Heart right ventricle (tissue), 16 donors: Measurements from ENCODE around the gene RBM4. TPM values are rescaled to one million over a fixed set of nuclear protein-coding genes. Genes with fewer than 3 reads are reported as not detected.

Experiments
- ATAC-seq, 8 donors: fragments of 200-7000 bp; cut with Tn5 transposase; one replicate each; pipeline ENCODE4 v1.9.1; 2020; ENCODE audit warnings: mild to moderate bottlenecking in 8 of 8, moderate library complexity in 8 of 8, moderate number of reproducible peaks in 1 of 8
- DNase-seq, 2 donors: peaks; one replicate each; pipeline ENCODE4 v3.0.0-alpha.2; 2020
- H3K27ac ChIP-seq, 10 donors: fragments of 200-600 bp; sonication (generic) in 2 of 10; one replicate each; pipeline versions ENCODE4 v1.5.0 to v1.8.0; 2020 to 2022; ENCODE audit warnings: mild to moderate bottlenecking in 3 of 10
- H3K27me3 ChIP-seq, 7 donors: fragments of 200-600 bp; one replicate each; pipeline ENCODE4 v1.8.0; 2021 to 2022; ENCODE audit warnings: mild to moderate bottlenecking in 2 of 7
- H3K36me3 ChIP-seq, 9 donors: fragments of 200-600 bp; sonication (generic) in 1 of 9; one replicate each; pipeline versions ENCODE4 v1.5.0 to v1.8.0; 2020 to 2022; ENCODE audit warnings: mild to moderate bottlenecking in 2 of 9
- H3K4me1 ChIP-seq, 9 donors: fragments of 200-600 bp; sonication (generic) in 1 of 9; one replicate each; pipeline versions ENCODE4 v1.5.0 to v1.8.0; 2020 to 2022; ENCODE audit warnings: mild to moderate bottlenecking in 4 of 9
- H3K4me3 ChIP-seq, 10 donors: fragments of 200-600 bp; sonication (generic) in 2 of 10; one replicate each; pipeline versions ENCODE4 v1.5.0 to v1.8.0; 2020 to 2022; ENCODE audit warnings: mild to moderate bottlenecking in 7 of 10, moderate library complexity in 2 of 10
- H3K9me3 ChIP-seq, 11 donors: fragments of 200-600 bp in 10 of 11; sonication (generic) in 2 of 11; one replicate each; pipeline versions ENCODE4 v1.5.0 to v1.8.0; 2013 to 2022; ENCODE audit warnings: mild to moderate bottlenecking in 2 of 11, control low read depth in 1 of 11, moderate library complexity in 1 of 11
- WGBS, 2 donors: extraction: QIAGEN DNeasy Blood & Tissue Kit; methylation state at CpG; one replicate each; pipeline ENCODE4 v1.1.7; 2013; ENCODE audit warnings: inconsistent platforms in 1 of 2; 5-methylcytosine and 5-hydroxymethylcytosine counted together
- intact Hi-C, 10 donors: fragments of 100-400 bp; cut with DNase I; formaldehyde crosslinking; loops; one replicate each; pipeline versions ENCODE4 v1.11.1 to v1.14.2; 2022
- polyA plus RNA-seq, 2 donors: library from polyadenylated mRNA; stranded (reverse); fragments of 200-250 nt; gene quantifications; one replicate each; pipeline ENCODE4 v1.2.3, GENCODE V29; 2013
- total RNA-seq, 10 donors: library from RNA; stranded (reverse); fragmentation: NEBNext Ultra II Directional in 3 of 10; extraction: Animal tissue kit (Norgen Biotek cat#: 25700) in 3 of 10; gene quantifications; one replicate each; pipeline versions ENCODE4 v1.2.1 to v1.2.4, GENCODE V29; 2021 to 2023
- TF ChIP-seq, protein P1 (sequence below), 9 donors: fragments of 200-600 bp; sonication (generic) in 2 of 9; IDR thresholded peaks; one replicate each; pipeline versions ENCODE4 v1.5.0 to v1.8.0; 2021 to 2022; ENCODE audit warnings: antibody characterized with exemption in 9 of 9, mild to moderate bottlenecking in 5 of 9, moderate library complexity in 1 of 9
- donor health status: Arrhythmogenic right ventricular cardiomyopathy.
- donor health status: ischemic (EF 13 %, LVEDD 7.1; RV severe dilation, severe dysfunction).
- donor health status: healthy with polysubstance abuse.
- donor health status: DM: no; HTN: yes; CAD: no.
- donor health status: DM: no; HTN: no; CAD: no.
- donor health status: ischemic (EF 25% LVEDD 6.9; RV normal size, moderate dysfunction).
- donor health status: ischemic (EF 25% LVEDD 5.7; RV mildly dilated, moderate dysfunction).
- donor health status: healthy.
- donor health status: DM: yes; HTN: yes; CAD: no.
- donor health status: Ischemic cardiomyopathy.
- donor health status: ischemic (EF 35%, LVEDD 5.7; RV mildly dilated, moderate dysfunction).
- donor health status: nonischemic (EF 11% LVEDD 7.7; RV severe dilation, severe dysfunction).
- donor health status: DM: yes; HTN: yes; CAD: no.
- donor health status: PGD.
- donor health status: ischemic (EF 29% LVEDD 5.4; RV normal size, mild dysfunction).
- donor health status: nonischemic (EF 23%, LVEDD 6.1; RV moderate dilation, normal function).

The RBM4 gene
- total and polyA plus RNA-seq, 12 donors = 37.9 to 77.0 (median 55.3) TPM

DNA sequence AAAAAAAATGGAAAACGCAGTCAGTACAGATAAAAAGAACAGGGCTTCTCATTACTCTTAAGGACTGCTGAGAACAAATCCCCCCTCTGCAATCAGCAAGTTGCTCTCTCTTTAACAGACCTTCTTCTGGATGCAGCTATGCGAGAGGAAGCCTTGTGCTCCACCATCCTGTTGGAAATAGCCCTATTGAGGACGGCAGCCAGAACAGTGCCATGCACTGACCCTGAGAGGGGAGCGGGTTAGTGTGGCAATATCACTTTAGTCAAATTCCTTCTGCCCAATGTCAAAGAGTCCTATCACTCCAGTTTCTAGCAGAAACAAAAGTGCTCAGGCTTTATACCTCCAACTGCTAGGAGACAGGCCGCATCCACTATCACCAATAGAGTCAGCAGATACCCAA is 32.3 kb downstream of the RBM4 start:
- peaks cover 0 to 52% (median 23%) of the 10 kb centered on the region in 9 donors for H3K4me1 ChIP-seq
- no peak overlapping the region for H3K4me3 ChIP-seq
- no peak overlapping the region for H3K27ac ChIP-seq
- H3K27me3 ChIP-seq = no peaks in the 10 kb centered on the region
- H3K36me3 ChIP-seq = peaks cover 0 to 39% (median 24%) of the 10 kb centered on the region in 9 donors
- intact Hi-C loops = no loop called here
- DNase-seq = no peak
- WGBS, 2 donors = 57 to 63% methylated on average over 5 of the region's 5 CpGs
- H3K9me3 ChIP-seq = no peaks in the 10 kb centered on the region
- TF ChIP-seq, protein P1, sequence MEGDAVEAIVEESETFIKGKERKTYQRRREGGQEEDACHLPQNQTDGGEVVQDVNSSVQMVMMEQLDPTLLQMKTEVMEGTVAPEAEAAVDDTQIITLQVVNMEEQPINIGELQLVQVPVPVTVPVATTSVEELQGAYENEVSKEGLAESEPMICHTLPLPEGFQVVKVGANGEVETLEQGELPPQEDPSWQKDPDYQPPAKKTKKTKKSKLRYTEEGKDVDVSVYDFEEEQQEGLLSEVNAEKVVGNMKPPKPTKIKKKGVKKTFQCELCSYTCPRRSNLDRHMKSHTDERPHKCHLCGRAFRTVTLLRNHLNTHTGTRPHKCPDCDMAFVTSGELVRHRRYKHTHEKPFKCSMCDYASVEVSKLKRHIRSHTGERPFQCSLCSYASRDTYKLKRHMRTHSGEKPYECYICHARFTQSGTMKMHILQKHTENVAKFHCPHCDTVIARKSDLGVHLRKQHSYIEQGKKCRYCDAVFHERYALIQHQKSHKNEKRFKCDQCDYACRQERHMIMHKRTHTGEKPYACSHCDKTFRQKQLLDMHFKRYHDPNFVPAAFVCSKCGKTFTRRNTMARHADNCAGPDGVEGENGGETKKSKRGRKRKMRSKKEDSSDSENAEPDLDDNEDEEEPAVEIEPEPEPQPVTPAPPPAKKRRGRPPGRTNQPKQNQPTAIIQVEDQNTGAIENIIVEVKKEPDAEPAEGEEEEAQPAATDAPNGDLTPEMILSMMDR (IDR thresholded peaks at IDR 0.05) = no peak
- peak in 2 of 8 donors; percentile 43 to 44 for ATAC-seq

DNA sequence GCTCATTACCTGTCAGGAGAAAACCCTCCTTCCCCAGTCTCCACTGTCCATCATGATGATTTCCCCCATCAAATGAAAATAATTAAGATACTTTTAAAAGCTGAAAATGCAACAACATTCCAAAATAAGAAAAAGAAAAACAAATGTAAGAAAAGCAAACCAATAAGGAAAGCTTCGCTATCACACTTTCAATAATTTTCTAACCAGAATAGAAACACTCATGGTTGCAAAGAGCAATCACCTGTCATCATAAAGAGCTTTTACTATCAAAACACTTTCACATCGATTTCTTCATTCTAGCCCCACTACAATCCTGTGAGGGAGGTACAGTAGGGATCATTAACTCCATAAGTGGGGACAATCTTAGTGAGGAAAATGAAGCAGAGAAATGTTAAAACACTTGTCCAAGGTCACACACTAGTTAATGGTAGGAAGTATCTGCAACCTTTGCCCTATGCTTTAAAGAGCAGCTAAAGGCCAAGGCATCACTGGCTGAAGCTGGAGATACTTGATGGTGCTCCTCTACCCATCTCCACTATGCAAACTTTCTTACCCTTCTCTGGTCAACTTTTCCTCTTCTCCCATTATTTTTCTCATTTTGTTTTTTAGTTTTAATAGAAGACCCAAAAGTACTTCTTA is 36.6 kb downstream of the RBM4 start:
- Histone ChIP-seq H3K36me3 (peaks cover 0 to 6% (median 0%) of the 10 kb centered on the region in 9 donors), H3K27me3 (no peaks in the 10 kb centered on the region), H3K4me3 (peak overlapping the region in 1 of 10 donors; percentile 94), H3K9me3 (no peaks in the 10 kb centered on the region), H3K4me1 (peaks cover 7 to 61% (median 38%) of the 10 kb centered on the region in 9 donors), H3K27ac (no peak overlapping the region)
- WGBS, 2 donors = 67 to 78% methylated on average over 2 of the region's 2 CpGs
- no peak for ATAC-seq
- intact Hi-C loops = loop anchor here in 7 of 10 donors (5.0 kb wide), 8 partner anchors 33 to 268 kb away; partner anchors contain the start of genes RBM4 (in 2 of the 7), CCDC87 (in 1 of the 7), CCS (in 1 of the 7) and RBM14 (in 1 of the 7)
- DNase-seq = no peak
- TF ChIP-seq, protein P1 (IDR thresholded peaks at IDR 0.05) = no peak

DNA sequence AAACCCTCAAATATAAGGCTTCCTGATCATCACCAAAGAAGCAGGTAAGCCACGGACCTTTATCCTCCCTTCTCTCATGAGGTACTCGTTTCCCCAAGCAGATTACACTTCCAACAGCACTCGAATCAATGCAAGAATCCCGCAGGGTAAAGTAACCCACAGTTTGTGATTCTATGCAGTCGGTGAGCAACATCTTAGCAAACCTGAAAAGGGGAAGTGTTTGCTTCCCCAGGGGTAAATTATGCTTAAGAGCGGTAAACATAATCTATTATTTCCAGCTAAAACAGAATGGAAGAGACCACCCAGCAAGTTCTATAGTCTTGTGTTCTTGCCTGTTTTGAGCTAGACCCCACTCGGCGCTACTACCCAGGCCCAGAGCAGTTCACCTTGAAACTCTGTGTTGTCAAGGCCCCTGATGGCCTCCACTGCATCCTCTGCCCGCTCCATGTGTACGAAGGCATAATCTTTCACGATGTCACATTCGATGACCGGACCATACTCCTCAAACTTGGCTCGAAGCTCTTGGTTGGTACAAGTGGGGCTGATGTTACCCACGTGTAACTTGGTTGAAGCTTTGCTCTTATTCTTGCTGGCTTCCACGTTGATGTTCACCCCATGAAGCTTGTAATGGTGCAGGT is 37.9 kb downstream of the RBM4 start:
- no peak for ATAC-seq
- Histone ChIP-seq H3K4me1 (peaks cover 7 to 59% (median 38%) of the 10 kb centered on the region in 9 donors), H3K9me3 (no peaks in the 10 kb centered on the region), H3K27ac (no peak overlapping the region), H3K36me3 (peaks cover 0 to 6% (median 0%) of the 10 kb centered on the region in 9 donors), H3K4me3 (peak overlapping the region in 9 of 10 donors; percentile 3 to 94 (median 74)), H3K27me3 (no peaks in the 10 kb centered on the region)
- intact Hi-C loops = loop anchor here in 7 of 10 donors (5.0 kb wide), 8 partner anchors 34 to 269 kb away; partner anchors contain the start of genes RBM4 (in 2 of the 7), CCDC87 (in 1 of the 7), CCS (in 1 of the 7) and RBM14 (in 1 of the 7)
- DNase-seq = no peak
- WGBS, 2 donors = 68 to 74% methylated on average over 16 of the region's 16 CpGs
- TF ChIP-seq, protein P1 (IDR thresholded peaks at IDR 0.05) = no peak

DNA sequence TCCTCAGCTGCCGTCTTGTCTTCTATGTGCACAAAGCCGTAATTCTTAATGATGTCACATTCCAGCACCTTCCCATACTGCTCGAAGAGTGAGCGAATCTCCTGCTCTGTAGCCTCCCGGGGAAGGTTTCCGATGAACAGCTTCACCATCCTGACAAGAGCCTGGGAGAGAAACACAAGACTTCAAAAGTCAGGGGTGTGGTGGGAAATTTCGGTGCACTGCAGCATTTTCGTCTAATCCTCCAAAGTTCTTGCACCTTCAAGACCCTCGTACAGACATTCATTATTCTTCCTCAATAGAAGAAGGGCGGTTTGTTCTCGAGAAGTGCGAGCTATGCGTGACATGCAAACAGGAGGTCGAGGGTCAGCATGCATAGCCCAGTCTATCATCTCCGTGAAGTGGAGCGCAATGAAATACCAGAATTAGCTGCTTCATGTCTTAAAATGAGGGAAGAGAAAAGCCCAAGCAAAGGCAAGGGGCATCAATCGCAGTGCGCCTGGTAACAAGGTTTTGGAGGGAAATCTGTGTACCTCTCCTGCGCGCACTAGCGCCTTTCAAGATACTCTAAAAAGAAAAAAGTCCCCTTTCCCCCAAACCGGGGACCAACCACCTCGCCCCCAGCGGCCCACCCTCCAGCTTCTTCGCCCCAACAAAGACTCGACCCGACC is 38.6 kb downstream of the RBM4 start:
- Histone ChIP-seq H3K36me3 (peaks cover 0 to 6% (median 0%) of the 10 kb centered on the region in 9 donors), H3K27ac (peak overlapping the region; percentile 86 to 98 (median 92)), H3K9me3 (no peaks in the 10 kb centered on the region), H3K27me3 (no peaks in the 10 kb centered on the region), H3K4me3 (peak overlapping the region; percentile 52 to 94 (median 72)), H3K4me1 (peaks cover 7 to 59% (median 38%) of the 10 kb centered on the region in 9 donors)
- DNase-seq (no peak), ATAC-seq (no peak)
- 8% methylated on average over 25 to 27 of the region's 27 CpGs for WGBS, 2 donors
- intact Hi-C loops = loop anchor here in 7 of 10 donors (1.0 to 5.0 kb wide), 9 partner anchors 35 to 270 kb away; partner anchors contain the start of genes RBM14 (in 2 of the 7), RBM4 (in 2 of the 7), CCDC87 (in 1 of the 7) and CCS (in 1 of the 7)
- TF ChIP-seq, protein P1 (IDR thresholded peaks at IDR 0.05) = no peak
